Activated naive CD8-positive, alpha-beta T cell treated with anti-CD3 and anti-CD28 coated beads, Interleukin-2, amount 10 ng/mL, durations not matched to agents 7 days and 5 days (primary cell): Measurements from ENCODE around the gene FADS1. TPM values are rescaled to one million over a fixed set of nuclear protein-coding genes. Genes with fewer than 3 reads are reported as not detected.
A peak's percentile ranks its signal among the peaks of the same experiment; 100 is the strongest.

Source experiments
- ATAC-seq: fragments of 150-1000 bp; cut with Tn5 transposase; one replicate; pipeline ENCODE4 v1.10.0; 2021; ENCODE audit warnings: low read depth, moderate library complexity
- POLR2A ChIA-PET: fragments of 350-600 bp; sonication (Branson Sonifier 250); formaldehyde crosslinking; loops from one replicate; lab custom pipeline; 2021; ENCODE audit warnings: antibody characterized with exemption; lab: Charles Lee
- DNase-seq: peaks from one replicate; pipeline ENCODE4 v3.0.0; 2021
- H3K27ac Mint-ChIP-seq: one replicate; pipeline ENCODE4 v1.8.0; 2022; ENCODE audit warnings: mild to moderate bottlenecking, mixed read lengths
- H3K27me3 Mint-ChIP-seq: one replicate; pipeline ENCODE4 v1.8.0; 2022; ENCODE audit warnings: mild to moderate bottlenecking, moderate library complexity, mixed read lengths
- H3K36me3 Mint-ChIP-seq: one replicate; pipeline ENCODE4 v1.8.0; 2021; ENCODE audit warnings: mild to moderate bottlenecking, mixed read lengths
- H3K4me1 Mint-ChIP-seq: one replicate; pipeline ENCODE4 v1.8.0; 2021; ENCODE audit warnings: mixed read lengths
- H3K4me3 Mint-ChIP-seq: one replicate; pipeline ENCODE4 v1.8.0; 2022; ENCODE audit warnings: mild to moderate bottlenecking, moderate library complexity, mixed read lengths
- H3K9me3 Mint-ChIP-seq: one replicate; pipeline ENCODE4 v1.8.0; 2021; ENCODE audit warnings: mixed read lengths
- total RNA-seq, 2 experiments: library from RNA; stranded (reverse); gene quantifications; one replicate each; pipeline ENCODE4 v1.2.3, GENCODE V29; 2021

FADS1 gene
- total RNA-seq, 2 experiments from 2014 or later, result 53.2 to 54.7 TPM

DNA sequence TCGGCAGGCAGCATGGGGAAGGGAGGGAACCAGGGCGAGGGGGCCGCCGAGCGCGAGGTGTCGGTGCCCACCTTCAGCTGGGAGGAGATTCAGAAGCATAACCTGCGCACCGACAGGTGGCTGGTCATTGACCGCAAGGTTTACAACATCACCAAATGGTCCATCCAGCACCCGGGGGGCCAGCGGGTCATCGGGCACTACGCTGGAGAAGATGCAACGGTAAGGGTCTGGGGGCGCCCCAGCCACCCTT is 11.5 kb upstream of the FADS1 start:
- Mint-ChIP-seq H3K27me3 (peaks cover 8% of the 10 kb centered on the region), H3K4me3 (peak overlapping the region; percentile 94), H3K36me3 (peaks cover 25% of the 10 kb centered on the region), H3K4me1 (peaks cover 44% of the 10 kb centered on the region), H3K27ac (peak overlapping the region; percentile 89), H3K9me3 (no peaks in the 10 kb centered on the region)
- no peak for ATAC-seq
- no peak for DNase-seq
- POLR2A ChIA-PET, result interaction anchor here (1.0 to 7.2 kb wide), 6 partner anchors 8 to 139 kb away, joined by 4 to 140 read pairs (median 10); partner anchors contain the start of genes FADS1, FEN1, FTH1 and TMEM258

DNA sequence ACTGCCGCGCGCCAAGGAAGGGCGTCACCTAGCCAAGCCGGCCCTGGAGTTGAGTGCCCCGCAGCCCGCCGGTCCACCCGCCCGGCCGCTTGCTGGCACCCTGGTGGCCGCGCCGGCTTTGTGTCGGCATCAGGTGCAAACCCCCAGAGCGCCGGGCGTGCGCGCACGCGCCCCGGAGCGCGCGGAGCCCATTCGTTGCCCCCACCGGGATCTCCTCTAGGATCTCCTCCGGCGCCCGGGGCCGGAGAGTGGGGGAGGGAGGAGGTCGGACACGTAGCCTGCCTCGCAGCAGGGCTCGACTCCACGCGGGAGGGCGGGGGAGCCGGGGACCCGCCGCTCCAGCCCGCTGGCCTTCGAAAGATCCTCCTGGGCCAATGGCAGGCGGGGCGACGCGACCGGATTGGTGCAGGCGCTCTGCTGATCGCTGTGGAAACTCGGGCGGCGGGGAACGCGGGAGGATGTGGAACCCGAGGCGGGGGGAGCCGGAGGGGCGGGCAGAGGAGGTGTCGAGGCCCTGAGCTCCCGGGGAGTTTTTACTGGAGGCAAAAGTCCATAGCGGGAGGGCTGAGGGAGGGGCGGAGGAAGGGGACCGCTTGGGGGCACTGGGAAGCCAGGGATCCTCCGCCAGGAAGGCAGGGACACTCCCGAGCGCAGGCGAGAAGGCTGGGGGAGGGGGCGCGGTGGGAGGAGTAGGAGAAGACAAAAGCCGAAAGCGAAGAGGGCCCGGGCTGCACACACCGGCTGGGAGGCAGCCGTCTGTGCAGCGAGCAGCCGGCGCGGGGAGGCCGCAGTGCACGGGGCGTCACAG is 11.0 kb upstream of the FADS1 start, which contains the start of gene FADS2:
Gene FADS2 (plus strand): TSS at position 730 of the 808 bp plus-strand sequence. CDS start 91 bp downstream, outside the sequence.
- peak within 1 kb of the TSS; percentile 94 for H3K4me3 Mint-ChIP-seq
- peaks cover 29% of the 10 kb centered on the region for H3K36me3 Mint-ChIP-seq
- peaks cover 38% of the 10 kb centered on the region for H3K4me1 Mint-ChIP-seq
- POLR2A ChIA-PET, result interaction anchor here (1.0 to 7.2 kb wide), 7 partner anchors 9 to 140 kb away, joined by 3 to 140 read pairs (median 8); partner anchors contain the start of genes FADS1, FEN1, FTH1 and TMEM258
- H3K27ac Mint-ChIP-seq, result peak within 1 kb of the TSS; percentile 89
- H3K9me3 Mint-ChIP-seq, result no peaks in the 10 kb centered on the region
- ATAC-seq, result peak; percentile 88
- H3K27me3 Mint-ChIP-seq, result peaks cover 14% of the 10 kb centered on the region
- DNase-seq, result peak; percentile 92

DNA sequence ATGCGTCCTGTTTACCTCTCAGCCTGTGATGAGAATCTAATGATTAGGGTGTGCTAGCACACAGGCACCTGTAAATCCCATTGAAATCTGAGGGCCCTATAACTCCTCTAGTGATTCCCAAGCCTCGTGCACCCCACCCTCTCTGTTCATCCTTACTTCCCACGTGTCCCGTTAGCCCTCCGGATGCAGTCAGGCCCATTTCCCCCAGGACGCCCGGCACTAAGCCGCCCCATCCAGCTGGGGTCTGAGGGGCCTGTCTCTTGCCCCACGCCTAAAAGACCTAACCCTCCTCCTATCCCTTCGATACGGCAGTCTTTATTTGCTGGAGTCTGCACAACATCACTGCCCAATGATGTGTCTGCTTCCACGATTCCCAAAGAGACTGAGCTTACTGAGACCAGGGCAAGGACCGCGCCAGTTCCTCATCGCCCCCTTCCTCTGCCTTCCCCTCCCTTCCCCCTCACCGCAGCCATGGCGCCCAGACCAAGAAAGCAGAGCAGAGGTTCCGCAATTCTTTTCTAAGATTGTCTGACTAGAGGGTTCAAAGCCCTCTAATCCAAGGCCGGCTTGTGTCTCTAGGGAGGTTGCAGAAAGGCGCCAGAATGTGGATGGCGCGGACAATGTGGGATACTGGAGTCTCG is 10.2 kb upstream of the FADS1 start:
- Mint-ChIP-seq H3K4me1 (peaks cover 34% of the 10 kb centered on the region), H3K27ac (peak overlapping the region; percentile 89), H3K4me3 (peak overlapping the region; percentile 94), H3K27me3 (peaks cover 14% of the 10 kb centered on the region), H3K36me3 (peaks cover 25% of the 10 kb centered on the region), H3K9me3 (no peaks in the 10 kb centered on the region)
- ATAC-seq (no peak), DNase-seq (no peak)
- POLR2A ChIA-PET, result interaction anchor here (1.2 to 7.2 kb wide), 3 partner anchors 10 to 20 kb away, joined by 3 to 140 read pairs (median 6); partner anchors contain the start of gene FADS1

DNA sequence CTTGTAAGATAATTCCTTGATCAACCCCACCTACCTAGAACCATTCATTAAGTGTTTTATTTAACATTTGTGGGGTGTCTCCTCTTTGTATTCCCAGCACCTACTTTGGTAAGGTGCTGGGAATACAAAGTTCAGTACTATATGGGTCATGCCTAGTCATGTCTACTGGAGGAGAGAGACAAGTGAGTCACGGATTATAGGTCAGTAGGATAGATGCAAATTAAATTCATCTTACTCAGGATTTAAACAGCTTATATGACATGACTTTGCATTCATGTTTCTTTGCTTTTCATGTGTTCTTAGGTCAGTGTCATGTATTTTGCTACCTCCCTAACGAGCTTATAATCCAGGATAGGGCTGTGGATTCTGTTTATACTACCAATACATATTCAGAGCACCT is 3.4 kb upstream of the FADS1 start:
- Mint-ChIP-seq H3K27ac (no peak overlapping the region), H3K9me3 (no peaks in the 10 kb centered on the region), H3K4me1 (peaks cover 2% of the 10 kb centered on the region), H3K36me3 (peaks cover 8% of the 10 kb centered on the region), H3K27me3 (peaks cover 37% of the 10 kb centered on the region), H3K4me3 (no peak overlapping the region)
- ATAC-seq, result no peak
- POLR2A ChIA-PET, result interaction anchor here (1.6 to 7.4 kb wide), 2 partner anchors 9 to 14 kb away, joined by 6 to 140 read pairs; partner anchors contain the start of gene FADS2
- DNase-seq, result no peak

DNA sequence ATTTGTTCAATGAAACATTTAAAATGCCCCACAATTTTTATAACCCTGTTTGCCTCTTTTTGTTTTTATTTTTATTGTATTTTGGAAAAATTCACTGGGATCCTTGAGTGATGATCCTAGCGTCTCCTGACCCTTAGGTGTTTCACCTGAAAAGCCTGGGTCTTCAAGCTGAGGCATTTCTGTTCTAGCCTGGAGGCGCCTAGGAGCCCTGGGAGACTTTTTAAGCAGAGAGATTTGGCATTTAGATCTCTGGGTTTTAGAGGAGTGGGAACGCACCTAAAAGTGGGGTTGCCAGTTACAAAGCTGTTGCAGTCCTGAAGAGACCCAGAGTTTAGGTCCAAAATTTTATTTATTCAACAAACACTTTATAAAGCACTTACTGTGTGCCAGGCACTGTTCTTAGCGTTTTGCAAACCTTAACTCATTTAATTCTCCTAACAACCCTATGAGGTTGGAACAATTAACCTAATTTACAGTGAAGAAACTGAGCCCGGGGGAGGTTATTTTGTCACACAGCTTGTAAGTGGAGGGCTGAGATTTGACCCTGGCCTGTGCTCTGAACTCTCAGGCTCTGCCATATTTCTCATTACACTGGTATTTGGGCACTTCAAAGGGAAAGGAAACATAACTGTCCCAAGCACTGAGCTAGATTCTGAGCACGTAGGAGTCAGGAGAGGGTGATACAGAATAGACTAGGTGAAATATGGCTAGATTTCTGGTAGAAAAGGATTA is 834 bp upstream of the FADS1 start:
- no peak overlapping the region for H3K27ac Mint-ChIP-seq
- POLR2A ChIA-PET, result interaction anchor here (1.1 to 7.4 kb wide), 5 partner anchors 11 to 24 kb away, joined by 5 to 140 read pairs (median 34); partner anchors contain the start of genes FADS2, FEN1 and TMEM258
- H3K4me1 Mint-ChIP-seq, result peaks cover 10% of the 10 kb centered on the region
- no peak for DNase-seq
- peaks cover 19% of the 10 kb centered on the region for H3K36me3 Mint-ChIP-seq
- H3K4me3 Mint-ChIP-seq, result peak overlapping the region; percentile 98
- ATAC-seq, result no peak
- peaks cover 23% of the 10 kb centered on the region for H3K27me3 Mint-ChIP-seq
- no peaks in the 10 kb centered on the region for H3K9me3 Mint-ChIP-seq

DNA sequence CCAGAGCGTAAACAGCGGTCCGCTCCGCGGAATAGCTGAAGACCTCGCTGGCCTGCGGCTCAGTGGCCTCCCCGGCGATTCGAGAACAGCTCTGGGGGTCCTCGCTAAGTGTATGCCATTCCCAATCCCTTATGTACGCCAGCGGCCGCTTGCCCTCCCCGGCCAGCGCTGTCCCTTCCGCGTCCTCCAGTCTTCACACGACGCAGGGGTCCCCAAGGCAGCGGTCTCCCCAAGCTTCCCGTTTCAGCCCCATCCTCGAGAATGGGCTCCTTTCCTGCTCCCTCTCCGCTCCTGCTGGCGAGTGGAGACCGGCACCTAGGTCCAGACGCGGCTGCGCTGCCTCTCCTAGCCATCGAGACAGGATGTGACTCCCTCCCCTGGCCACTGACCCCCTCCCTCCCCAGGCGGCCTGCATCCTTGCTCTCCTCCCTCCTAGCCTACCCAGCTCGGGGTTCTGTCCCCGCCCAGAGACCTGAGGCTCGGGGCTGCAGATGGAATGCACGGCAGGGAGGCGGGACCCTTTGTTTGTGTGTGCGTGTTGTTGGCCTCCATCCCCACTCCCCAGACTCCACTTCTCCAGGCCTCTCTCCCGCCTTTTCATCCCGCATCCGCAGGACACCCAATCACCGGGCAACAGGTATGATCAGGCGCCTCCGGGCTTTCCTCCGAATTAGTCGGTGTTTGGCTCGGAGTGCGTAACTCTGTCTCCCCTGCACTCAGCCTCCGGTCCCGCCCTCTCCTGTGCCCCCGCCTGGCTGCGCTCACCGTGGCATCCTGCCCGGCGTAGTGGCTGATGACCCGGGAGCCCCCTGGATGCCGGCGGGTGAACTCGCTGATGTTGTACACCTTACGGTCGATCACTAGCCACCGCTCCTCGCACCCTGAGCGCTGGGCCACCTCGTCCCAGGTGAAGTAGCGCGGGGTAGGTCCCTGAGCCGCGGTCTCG is 740 bp downstream of the FADS1 start:
- H3K27ac Mint-ChIP-seq, result peak overlapping the region; percentile 94
- DNase-seq (peak; percentile 74), ATAC-seq (peak; percentile 68)
- H3K9me3 Mint-ChIP-seq, result no peaks in the 10 kb centered on the region
- peak overlapping the region; percentile 98 for H3K4me3 Mint-ChIP-seq
- peaks cover 19% of the 10 kb centered on the region for H3K27me3 Mint-ChIP-seq
- peaks cover 29% of the 10 kb centered on the region for H3K36me3 Mint-ChIP-seq
- H3K4me1 Mint-ChIP-seq, result peaks cover 12% of the 10 kb centered on the region
- POLR2A ChIA-PET, result interaction anchor here (1.0 to 7.4 kb wide), 10 partner anchors 11 to 308 kb away, joined by 3 to 140 read pairs (median 10); partner anchors contain the start of genes FADS2, FEN1, INCENP and TMEM258

DNA sequence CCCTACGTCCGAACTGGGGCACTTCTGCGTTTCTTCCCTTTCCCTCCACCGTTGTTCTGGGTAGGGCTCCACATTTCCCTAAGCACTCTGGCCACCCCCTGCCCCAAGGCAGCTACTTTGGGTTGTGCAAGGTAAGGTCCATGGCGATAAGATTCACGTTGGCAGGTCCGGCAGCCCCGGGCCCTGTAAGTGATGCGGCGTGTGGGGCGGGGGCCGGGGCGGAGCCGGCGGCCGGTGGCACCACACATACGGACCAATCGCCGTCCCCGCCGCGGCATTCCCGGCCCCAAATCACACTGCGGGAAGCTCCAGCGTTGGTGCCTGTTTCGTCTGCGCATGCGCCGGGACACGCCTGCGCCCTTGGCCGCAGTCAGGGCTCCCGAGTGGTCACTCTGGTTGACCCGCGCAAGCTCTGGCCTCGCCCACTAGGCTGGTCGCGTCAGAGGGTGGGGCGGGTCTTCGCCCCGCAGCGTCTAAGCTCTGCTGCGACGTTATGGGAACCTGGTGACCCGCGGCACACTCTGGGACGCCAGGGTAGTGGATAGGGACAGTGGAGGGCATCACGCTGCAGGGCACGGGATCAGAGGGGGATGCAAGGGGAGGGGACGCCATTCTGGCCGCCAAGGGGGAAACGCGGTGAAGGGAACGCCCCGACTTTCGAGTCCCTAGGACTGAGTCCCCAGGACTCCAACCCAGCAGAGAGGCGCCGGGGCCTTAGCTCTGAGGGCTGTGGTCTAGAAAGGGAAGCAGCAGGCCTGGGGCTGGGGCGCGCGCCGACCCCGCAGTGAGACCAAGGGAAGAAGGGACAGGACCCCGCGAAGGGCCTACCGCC is 1.6 kb downstream of the FADS1 start:
- POLR2A ChIA-PET, result interaction anchor here (0.6 to 7.4 kb wide), 14 partner anchors 8 to 309 kb away, joined by 3 to 140 read pairs (median 4); partner anchors contain the start of genes FADS2, FEN1, INCENP and TMEM258
- DNase-seq (peak; percentile 73), ATAC-seq (peak; percentile 34)
- Mint-ChIP-seq H3K4me3 (peak overlapping the region; percentile 98), H3K9me3 (no peaks in the 10 kb centered on the region), H3K4me1 (peaks cover 12% of the 10 kb centered on the region), H3K27ac (peak overlapping the region; percentile 94), H3K36me3 (peaks cover 32% of the 10 kb centered on the region), H3K27me3 (peaks cover 14% of the 10 kb centered on the region)

DNA sequence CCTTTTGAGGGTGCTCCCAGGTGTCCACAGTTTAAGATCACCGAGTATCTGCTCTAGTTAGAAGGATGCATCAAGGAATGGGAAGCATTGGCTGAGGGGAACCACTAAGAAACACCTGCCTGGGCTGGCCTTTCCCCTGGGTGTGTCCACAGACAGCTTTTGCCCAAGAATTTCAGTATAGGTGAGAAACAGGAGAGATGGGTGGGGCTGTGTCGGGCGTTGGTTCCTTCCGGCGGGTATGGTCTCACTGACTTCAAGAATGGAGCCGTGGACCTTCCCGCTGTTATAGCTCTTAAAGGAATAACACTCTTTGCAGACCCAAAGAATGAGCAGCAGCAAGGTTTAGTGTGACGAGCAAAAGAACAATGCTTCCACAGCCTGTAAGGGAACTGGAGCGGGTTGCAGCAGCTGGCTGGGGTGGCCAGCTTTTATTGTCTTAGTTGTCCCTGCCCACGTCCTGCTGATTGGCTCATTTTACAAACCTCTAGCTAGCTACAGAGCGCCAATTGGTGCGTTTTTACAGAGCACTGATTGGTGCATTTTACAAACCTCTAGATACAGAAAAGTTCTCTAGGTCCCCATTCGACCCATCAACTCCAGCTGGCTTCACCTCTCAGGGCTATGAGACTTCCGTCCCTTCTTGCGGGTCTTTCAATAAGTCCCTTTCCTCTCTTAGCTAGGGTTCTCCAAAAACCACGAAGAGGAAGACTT is 2.4 kb downstream of the FADS1 start:
- POLR2A ChIA-PET, result interaction anchor here (0.8 to 7.4 kb wide), 11 partner anchors 9 to 154 kb away, joined by 3 to 140 read pairs (median 7); partner anchors contain the start of genes FADS2, FEN1 and TMEM258
- H3K9me3 Mint-ChIP-seq, result no peaks in the 10 kb centered on the region
- H3K4me3 Mint-ChIP-seq, result peak overlapping the region; percentile 98
- H3K27ac Mint-ChIP-seq, result peak overlapping the region; percentile 94
- peaks cover 10% of the 10 kb centered on the region for H3K27me3 Mint-ChIP-seq
- DNase-seq (no peak), ATAC-seq (no peak)
- H3K4me1 Mint-ChIP-seq, result peaks cover 12% of the 10 kb centered on the region
- peaks cover 37% of the 10 kb centered on the region for H3K36me3 Mint-ChIP-seq

DNA sequence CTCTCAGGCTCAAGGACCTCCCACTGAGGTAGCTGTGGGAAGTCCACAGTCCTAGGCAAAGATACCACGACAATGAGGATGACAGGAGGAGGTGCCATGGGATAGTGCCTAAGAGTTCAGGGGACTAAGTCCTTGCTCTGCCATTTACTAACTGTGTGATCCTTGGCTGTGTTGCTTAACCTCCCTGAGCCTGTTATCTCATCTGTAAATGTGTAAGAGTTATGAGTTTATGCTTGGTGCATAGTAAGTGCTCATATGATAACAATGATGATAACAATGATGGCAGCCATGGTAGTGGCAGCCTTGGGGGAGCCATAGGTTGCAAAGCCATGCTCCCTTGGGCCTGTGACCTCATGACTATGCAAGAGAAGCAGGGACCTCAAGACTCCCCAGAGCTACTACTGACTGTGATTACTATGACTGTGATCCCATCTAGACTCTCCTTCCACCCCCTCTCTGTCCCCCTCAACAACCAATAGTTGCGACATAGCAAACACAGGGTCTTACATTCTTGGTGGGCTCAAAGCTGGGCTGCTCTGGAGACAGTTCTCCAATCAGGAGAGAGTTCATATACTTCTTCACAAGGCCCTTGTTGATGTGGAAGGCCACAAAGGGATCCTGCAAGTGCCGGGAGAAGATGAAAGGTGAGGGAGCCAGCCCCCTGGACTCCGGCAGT is 3.9 kb downstream of the FADS1 start:
- no peak for ATAC-seq
- H3K4me3 Mint-ChIP-seq, result no peak overlapping the region
- POLR2A ChIA-PET, result interaction anchor here (6.2 to 7.4 kb wide), 2 partner anchors 16 to 20 kb away, joined by 34 to 140 read pairs; partner anchors contain the start of genes FADS2, FEN1 and TMEM258

DNA sequence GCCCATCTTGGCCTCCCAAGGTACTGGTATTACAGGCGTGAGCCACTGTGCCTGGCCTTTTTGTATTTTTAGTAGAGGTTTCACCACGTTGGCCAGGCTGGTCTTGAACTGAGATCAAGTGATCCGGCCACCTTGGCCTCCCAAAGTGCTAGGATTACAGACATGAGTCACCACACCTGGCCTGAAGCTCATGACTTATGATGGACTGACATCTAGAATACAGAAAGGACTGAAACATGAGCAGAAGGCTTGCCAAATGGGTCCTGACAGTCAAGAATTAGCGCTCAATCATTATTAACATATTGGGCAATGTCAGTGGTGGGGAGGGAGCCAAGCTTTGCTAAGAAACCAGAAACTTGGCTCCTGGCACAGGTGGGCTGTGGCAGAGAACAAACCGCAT is 5.0 kb downstream of the FADS1 start:
- Mint-ChIP-seq H3K9me3 (no peaks in the 10 kb centered on the region), H3K27ac (no peak overlapping the region), H3K36me3 (peaks cover 44% of the 10 kb centered on the region), H3K4me1 (peaks cover 12% of the 10 kb centered on the region), H3K27me3 (no peaks in the 10 kb centered on the region), H3K4me3 (no peak overlapping the region)
- ATAC-seq (no peak), DNase-seq (no peak)
- POLR2A ChIA-PET, result interaction anchor here (1.0 kb wide), 1 partner anchor 19 kb away, joined by 4 read pairs; the partner anchor contains the start of genes FEN1 and TMEM258

More for the DNA sequence above, 3.9 kb downstream of the FADS1 start:
- H3K36me3 Mint-ChIP-seq, result peaks cover 43% of the 10 kb centered on the region
- H3K9me3 Mint-ChIP-seq, result no peaks in the 10 kb centered on the region
- H3K27me3 Mint-ChIP-seq, result peaks cover 7% of the 10 kb centered on the region
- no peak for DNase-seq
- peaks cover 12% of the 10 kb centered on the region for H3K4me1 Mint-ChIP-seq
- H3K27ac Mint-ChIP-seq, result no peak overlapping the region
